SK-N-MC (cell line): Measurements from ENCODE around the gene CAPN11.

Experiments used
- EZH2 ChIP-seq: fragments of 200-600 bp; sonication (generic); IDR thresholded peaks from one replicate; pipeline ENCODE4 v1.6.1; 2017; ENCODE audit warnings: antibody characterized with exemption
- FOXP2 ChIP-seq: optimal IDR thresholded peaks from 2 replicates; pipeline ENCODE3; 2011; ENCODE audit warnings: mild to moderate bottlenecking, moderate library complexity; ENCODE audit not compliant: insufficient read depth; ENCODE audit errors: extremely low read length, control extremely low read depth
- POLR2AphosphoS5 ChIP-seq: IDR thresholded peaks from 2 replicates; pipeline ENCODE4 v1.6.1; 2012; ENCODE audit warnings: mild to moderate bottlenecking, low read depth, low read length, borderline replicate concordance

DNA sequence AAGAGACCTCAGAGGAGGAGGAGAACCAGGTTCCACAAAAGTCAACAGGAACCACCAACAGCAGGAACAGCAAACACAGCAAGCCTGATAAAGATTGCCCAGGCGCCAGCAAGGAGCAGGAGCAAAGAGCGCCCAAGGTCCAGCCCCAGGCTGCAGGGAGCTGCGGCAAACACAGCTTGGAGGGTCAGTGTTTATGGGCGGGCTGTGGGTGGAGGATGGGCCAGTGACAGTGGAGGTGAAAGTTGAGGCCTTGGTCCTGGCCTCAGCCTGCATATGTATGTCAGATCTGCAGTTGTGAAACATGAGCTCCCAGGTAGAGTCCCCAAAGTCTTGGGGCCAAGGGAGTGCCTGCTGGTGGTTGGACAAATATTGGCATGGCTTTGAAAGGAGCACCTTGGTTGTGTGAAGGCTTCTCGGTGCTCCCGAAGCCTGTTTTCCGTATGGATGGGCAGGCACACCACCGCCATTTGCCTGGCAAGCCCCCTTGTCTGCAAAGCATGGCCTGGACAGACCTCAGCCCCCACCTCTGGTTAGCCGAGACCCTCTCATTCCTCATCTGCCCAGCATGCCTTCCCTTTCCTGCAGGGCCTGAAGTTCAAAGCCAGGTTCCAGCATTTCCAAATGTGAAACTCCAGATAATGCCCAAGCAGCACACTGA is 2.0 kb upstream of the CAPN11 start:
- TF ChIP-seq EZH2 = no peak
- no peak for TF ChIP-seq POLR2AphosphoS5
- TF ChIP-seq FOXP2 = no peak
